WTC11 (cell line): ENCODE data around the gene ADRB2. TPM values are rescaled to one million over a fixed set of nuclear protein-coding genes. Genes with fewer than 3 reads are reported as not detected.

Source experiments
- ATAC-seq: fragments of 200-7000 bp; cut with Tn5 transposase; 2 replicates; pipeline ENCODE4 v1.10.0; 2021; ENCODE audit warnings: mild to moderate bottlenecking, moderate library complexity
- CTCF ChIA-PET: fragments of 300-600 bp; sonication (Branson Sonifier 250); formaldehyde crosslinking; loops from one replicate; lab custom pipeline; 2021; ENCODE audit warnings: antibody characterized with exemption; lab: Charles Lee
- POLR2A ChIA-PET: fragments of 350-600 bp; sonication (Branson Sonifier 250); formaldehyde crosslinking; loops from one replicate; lab custom pipeline; 2021; ENCODE audit warnings: antibody characterized with exemption; lab: Charles Lee
- DNase-seq: peaks from one replicate; pipeline ENCODE4 v3.0.0; 2021; ENCODE audit warnings: low spot score
- H3K27ac Mint-ChIP-seq: 2 replicates; pipeline ENCODE4 v1.8.0; 2021; ENCODE audit warnings: mixed read lengths
- H3K27me3 Mint-ChIP-seq: 2 replicates; pipeline ENCODE4 v1.8.0; 2021; ENCODE audit warnings: low read depth, mild to moderate bottlenecking, moderate library complexity, mixed read lengths
- H3K36me3 Mint-ChIP-seq: 2 replicates; pipeline ENCODE4 v1.8.0; 2021; ENCODE audit warnings: mixed read lengths
- H3K4me1 Mint-ChIP-seq: 2 replicates; pipeline ENCODE4 v1.8.0; 2022; ENCODE audit warnings: mixed read lengths
- H3K4me3 Mint-ChIP-seq: 2 replicates; pipeline ENCODE4 v1.8.0; 2021; ENCODE audit warnings: mild to moderate bottlenecking, moderate library complexity, mixed read lengths
- H3K9me3 Mint-ChIP-seq: 2 replicates; pipeline ENCODE4 v1.8.0; 2021; ENCODE audit warnings: mixed read lengths
- CBFB ChIP-seq: sonication (generic); formaldehyde crosslinking; IDR thresholded peaks from 2 replicates; pipeline ENCODE4 v1.8.1; 2022; ENCODE audit warnings: mild to moderate bottlenecking, low read depth, missing genetic modification reagents
- CREM ChIP-seq: sonication (generic); formaldehyde crosslinking; IDR thresholded peaks from 2 replicates; pipeline ENCODE4 v1.8.1; 2022; ENCODE audit warnings: mild to moderate bottlenecking, missing genetic modification reagents, moderate library complexity
- EMX1 ChIP-seq: fragments of 250-450 bp; sonication (Bioruptor Pico); IDR thresholded peaks from 2 replicates; pipeline ENCODE4 v1.8.0; 2021; ENCODE audit warnings: mild to moderate bottlenecking
- FOXP1 ChIP-seq: sonication (generic); formaldehyde crosslinking; IDR thresholded peaks from 2 replicates; pipeline ENCODE4 v1.8.0; 2022; ENCODE audit warnings: missing genetic modification reagents, mild to moderate bottlenecking, moderate library complexity, borderline replicate concordance
- GABPB1 ChIP-seq: sonication (generic); formaldehyde crosslinking; IDR thresholded peaks from 2 replicates; pipeline ENCODE4 v1.8.1; 2023; ENCODE audit warnings: mild to moderate bottlenecking, missing genetic modification reagents
- GRHL2 ChIP-seq: fragments of 250-450 bp; sonication (Bioruptor Pico); IDR thresholded peaks from 2 replicates; pipeline ENCODE4 v1.8.0; 2022; ENCODE audit warnings: mild to moderate bottlenecking, moderate library complexity; ENCODE audit not compliant: insufficient replicate concordance, severe bottlenecking
- HMGXB4 ChIP-seq: sonication (generic); formaldehyde crosslinking; IDR thresholded peaks from 2 replicates; pipeline ENCODE4 v1.8.1; 2023; ENCODE audit warnings: mild to moderate bottlenecking, moderate library complexity, missing genetic modification reagents
- MXD4 ChIP-seq: fragments of 250-450 bp; sonication (Bioruptor Pico); IDR thresholded peaks from 2 replicates; pipeline ENCODE4 v1.8.0; 2021; ENCODE audit warnings: mild to moderate bottlenecking, moderate library complexity, borderline replicate concordance
- NFATC4 ChIP-seq: fragments of 250-450 bp; sonication (Bioruptor Pico); IDR thresholded peaks from 2 replicates; pipeline ENCODE4 v1.9.0; 2021; ENCODE audit warnings: mild to moderate bottlenecking
- NFYB ChIP-seq: sonication (generic); formaldehyde crosslinking; conservative IDR thresholded peaks from 2 replicates; pipeline ENCODE4 v1.8.0; 2022; ENCODE audit warnings: low read depth, missing genetic modification reagents
- NR3C1 ChIP-seq: sonication (generic); formaldehyde crosslinking; conservative IDR thresholded peaks from 2 replicates; pipeline ENCODE4 v1.8.1; 2023; ENCODE audit warnings: low read depth, mild to moderate bottlenecking, missing genetic modification reagents
- PREB ChIP-seq: sonication (generic); formaldehyde crosslinking; IDR thresholded peaks from 2 replicates; pipeline ENCODE4 v1.8.1; 2022; ENCODE audit warnings: mild to moderate bottlenecking, missing genetic modification reagents, moderate library complexity, borderline replicate concordance
- RELA ChIP-seq: sonication (generic); formaldehyde crosslinking; IDR thresholded peaks from 2 replicates; pipeline ENCODE4 v1.8.1; 2022; ENCODE audit warnings: missing genetic modification reagents, mild to moderate bottlenecking, borderline replicate concordance
- SOX15 ChIP-seq: fragments of 250-450 bp; sonication (Bioruptor Pico); IDR thresholded peaks from 2 replicates; pipeline ENCODE4 v1.9.0; 2021; ENCODE audit warnings: mild to moderate bottlenecking
- SP1 ChIP-seq: sonication (generic); formaldehyde crosslinking; conservative IDR thresholded peaks from 2 replicates; pipeline ENCODE4 v1.8.1; 2022; ENCODE audit warnings: missing genetic modification reagents
- TP53 ChIP-seq: sonication (generic); formaldehyde crosslinking; IDR thresholded peaks from 2 replicates; pipeline ENCODE4 v1.8.1; 2023; ENCODE audit warnings: mild to moderate bottlenecking, missing genetic modification reagents
- ZNF121 ChIP-seq: sonication (generic); formaldehyde crosslinking; IDR thresholded peaks from 2 replicates; pipeline ENCODE4 v1.8.0; 2023; ENCODE audit warnings: missing genetic modification reagents
- ZNF425 ChIP-seq: fragments of 250-450 bp; sonication (Bioruptor Pico); conservative IDR thresholded peaks from 2 replicates; pipeline ENCODE4 v1.9.0; 2021; ENCODE audit warnings: mild to moderate bottlenecking
- total RNA-seq: library from RNA; stranded (reverse); gene quantifications from 3 replicates; pipeline ENCODE4 v1.2.3, GENCODE V29; 2021
- TF ChIP-seq, protein P1 (sequence below): sonication (generic); formaldehyde crosslinking; IDR thresholded peaks from 2 replicates; pipeline ENCODE4 v1.8.0; 2023; ENCODE audit warnings: mild to moderate bottlenecking, missing genetic modification reagents
- TF ChIP-seq, protein P2 (sequence below): sonication (generic); formaldehyde crosslinking; IDR thresholded peaks from 2 replicates; pipeline ENCODE4 v1.8.1; 2022; ENCODE audit warnings: low read depth, mild to moderate bottlenecking, moderate library complexity, missing genetic modification reagents, borderline replicate concordance
- TF ChIP-seq, protein P3 (sequence below): fragments of 250-450 bp; sonication (Bioruptor Pico); IDR thresholded peaks from 2 replicates; pipeline ENCODE4 v1.9.0; 2021; ENCODE audit warnings: mild to moderate bottlenecking

The ADRB2 gene
- total RNA-seq, 1 experiment from 2014 or later = 1.2 TPM

GRCh38 chr5:148850836-148851235 is 24.4 kb downstream of the ADRB2 start:
- Mint-ChIP-seq H3K27ac (no peak overlapping the region), H3K36me3 (no peaks in the 10 kb centered on the region), H3K4me3 (no peak overlapping the region), H3K9me3 (no peaks in the 10 kb centered on the region), H3K27me3 (no peaks in the 10 kb centered on the region), H3K4me1 (no peaks in the 10 kb centered on the region)
- DNase-seq = no peak
- ATAC-seq = no peak
- ChIA-PET POLR2A (no interaction called here), CTCF (interaction anchor here (0.8 to 1.6 kb wide), 2 partner anchors 110 to 120 kb away, joined by 3 to 4 read pairs; no protein-coding TSS in a partner anchor)
- TF ChIP-seq, protein P1, sequence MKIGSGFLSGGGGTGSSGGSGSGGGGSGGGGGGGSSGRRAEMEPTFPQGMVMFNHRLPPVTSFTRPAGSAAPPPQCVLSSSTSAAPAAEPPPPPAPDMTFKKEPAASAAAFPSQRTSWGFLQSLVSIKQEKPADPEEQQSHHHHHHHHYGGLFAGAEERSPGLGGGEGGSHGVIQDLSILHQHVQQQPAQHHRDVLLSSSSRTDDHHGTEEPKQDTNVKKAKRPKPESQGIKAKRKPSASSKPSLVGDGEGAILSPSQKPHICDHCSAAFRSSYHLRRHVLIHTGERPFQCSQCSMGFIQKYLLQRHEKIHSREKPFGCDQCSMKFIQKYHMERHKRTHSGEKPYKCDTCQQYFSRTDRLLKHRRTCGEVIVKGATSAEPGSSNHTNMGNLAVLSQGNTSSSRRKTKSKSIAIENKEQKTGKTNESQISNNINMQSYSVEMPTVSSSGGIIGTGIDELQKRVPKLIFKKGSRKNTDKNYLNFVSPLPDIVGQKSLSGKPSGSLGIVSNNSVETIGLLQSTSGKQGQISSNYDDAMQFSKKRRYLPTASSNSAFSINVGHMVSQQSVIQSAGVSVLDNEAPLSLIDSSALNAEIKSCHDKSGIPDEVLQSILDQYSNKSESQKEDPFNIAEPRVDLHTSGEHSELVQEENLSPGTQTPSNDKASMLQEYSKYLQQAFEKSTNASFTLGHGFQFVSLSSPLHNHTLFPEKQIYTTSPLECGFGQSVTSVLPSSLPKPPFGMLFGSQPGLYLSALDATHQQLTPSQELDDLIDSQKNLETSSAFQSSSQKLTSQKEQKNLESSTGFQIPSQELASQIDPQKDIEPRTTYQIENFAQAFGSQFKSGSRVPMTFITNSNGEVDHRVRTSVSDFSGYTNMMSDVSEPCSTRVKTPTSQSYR (CRISPR knock-in tag) = no peak
- TF ChIP-seq RELA (CRISPR knock-in tag) = no peak
- no peak for TF ChIP-seq CREM (CRISPR knock-in tag)
- no peak for TF ChIP-seq ZNF121 (CRISPR knock-in tag)
- TF ChIP-seq SOX15 (CRISPR knock-in tag) = no peak
- TF ChIP-seq HMGXB4 (CRISPR knock-in tag) = no peak
- no peak for TF ChIP-seq GABPB1 (CRISPR knock-in tag)
- TF ChIP-seq SP1 (CRISPR knock-in tag) = no peak
- TF ChIP-seq FOXP1 (CRISPR knock-in tag) = no peak
- TF ChIP-seq TP53 = no peak
- TF ChIP-seq, protein P2, sequence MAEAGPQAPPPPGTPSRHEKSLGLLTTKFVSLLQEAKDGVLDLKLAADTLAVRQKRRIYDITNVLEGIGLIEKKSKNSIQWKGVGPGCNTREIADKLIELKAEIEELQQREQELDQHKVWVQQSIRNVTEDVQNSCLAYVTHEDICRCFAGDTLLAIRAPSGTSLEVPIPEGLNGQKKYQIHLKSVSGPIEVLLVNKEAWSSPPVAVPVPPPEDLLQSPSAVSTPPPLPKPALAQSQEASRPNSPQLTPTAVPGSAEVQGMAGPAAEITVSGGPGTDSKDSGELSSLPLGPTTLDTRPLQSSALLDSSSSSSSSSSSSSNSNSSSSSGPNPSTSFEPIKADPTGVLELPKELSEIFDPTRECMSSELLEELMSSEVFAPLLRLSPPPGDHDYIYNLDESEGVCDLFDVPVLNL (CRISPR knock-in tag) = no peak
- TF ChIP-seq NR3C1 (CRISPR knock-in tag) = no peak

GRCh38 chr5:148853868-148854267 is 27.5 kb downstream of the ADRB2 start:
- CTCF ChIA-PET = interaction anchor here (0.6 kb wide), 1 partner anchor 1048 kb away, joined by 3 read pairs; no protein-coding TSS in a partner anchor
- no peak for DNase-seq
- no peaks in the 10 kb centered on the region for H3K4me1 Mint-ChIP-seq
- no peak overlapping the region for H3K27ac Mint-ChIP-seq
- H3K4me3 Mint-ChIP-seq = no peak overlapping the region
- no peaks in the 10 kb centered on the region for H3K9me3 Mint-ChIP-seq
- POLR2A ChIA-PET = no interaction called here
- H3K27me3 Mint-ChIP-seq = no peaks in the 10 kb centered on the region; the same call in 1 of the 2 replicates
- H3K36me3 Mint-ChIP-seq = no peaks in the 10 kb centered on the region
- no peak for ATAC-seq
- TF ChIP-seq NFATC4 = no peak
- TF ChIP-seq, protein P1 (CRISPR knock-in tag) = no peak
- no peak for TF ChIP-seq MXD4 (CRISPR knock-in tag)
- TF ChIP-seq NFYB (CRISPR knock-in tag) = no peak
- no peak for TF ChIP-seq GRHL2 (CRISPR knock-in tag)
- no peak for TF ChIP-seq CBFB (CRISPR knock-in tag)
- no peak for TF ChIP-seq EMX1
- TF ChIP-seq CREM (CRISPR knock-in tag) = no peak
- TF ChIP-seq, protein P3, sequence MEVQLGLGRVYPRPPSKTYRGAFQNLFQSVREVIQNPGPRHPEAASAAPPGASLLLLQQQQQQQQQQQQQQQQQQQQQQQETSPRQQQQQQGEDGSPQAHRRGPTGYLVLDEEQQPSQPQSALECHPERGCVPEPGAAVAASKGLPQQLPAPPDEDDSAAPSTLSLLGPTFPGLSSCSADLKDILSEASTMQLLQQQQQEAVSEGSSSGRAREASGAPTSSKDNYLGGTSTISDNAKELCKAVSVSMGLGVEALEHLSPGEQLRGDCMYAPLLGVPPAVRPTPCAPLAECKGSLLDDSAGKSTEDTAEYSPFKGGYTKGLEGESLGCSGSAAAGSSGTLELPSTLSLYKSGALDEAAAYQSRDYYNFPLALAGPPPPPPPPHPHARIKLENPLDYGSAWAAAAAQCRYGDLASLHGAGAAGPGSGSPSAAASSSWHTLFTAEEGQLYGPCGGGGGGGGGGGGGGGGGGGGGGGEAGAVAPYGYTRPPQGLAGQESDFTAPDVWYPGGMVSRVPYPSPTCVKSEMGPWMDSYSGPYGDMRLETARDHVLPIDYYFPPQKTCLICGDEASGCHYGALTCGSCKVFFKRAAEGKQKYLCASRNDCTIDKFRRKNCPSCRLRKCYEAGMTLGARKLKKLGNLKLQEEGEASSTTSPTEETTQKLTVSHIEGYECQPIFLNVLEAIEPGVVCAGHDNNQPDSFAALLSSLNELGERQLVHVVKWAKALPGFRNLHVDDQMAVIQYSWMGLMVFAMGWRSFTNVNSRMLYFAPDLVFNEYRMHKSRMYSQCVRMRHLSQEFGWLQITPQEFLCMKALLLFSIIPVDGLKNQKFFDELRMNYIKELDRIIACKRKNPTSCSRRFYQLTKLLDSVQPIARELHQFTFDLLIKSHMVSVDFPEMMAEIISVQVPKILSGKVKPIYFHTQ (CRISPR knock-in tag) = no peak
- TF ChIP-seq ZNF425 (CRISPR knock-in tag) = no peak
- no peak for TF ChIP-seq PREB (CRISPR knock-in tag)
